H1 (cell line): ENCODE data around the gene RTL3. TPM values are rescaled to one million over a fixed set of nuclear protein-coding genes. Genes with fewer than 3 reads are reported as not detected.

Experiments used
- GTF2F1 ChIP-seq: IDR thresholded peaks from 2 replicates; pipeline ENCODE4 v1.6.1; 2012; ENCODE audit warnings: low read depth, low read length, improper control_type of control experiment, borderline replicate concordance
- KDM1A ChIP-seq: fragments of 200-600, 300-600 bp; sonication (generic); IDR thresholded peaks from 2 replicates; pipeline ENCODE4 v1.7.1; 2016; ENCODE audit warnings: mild to moderate bottlenecking, low read length, borderline replicate concordance
- SIN3A ChIP-seq, 2 experiments: IDR thresholded peaks in 1 of 2; conservative IDR thresholded peaks in 1 of 2; 2 replicates each; pipeline ENCODE4 v1.6.1; 2011 to 2012; ENCODE audit warnings: low read length in 2 of 2, improper control_type of control experiment in 1 of 2, low read depth in 1 of 2, mild to moderate bottlenecking in 1 of 2
- SIRT6 ChIP-seq: IDR thresholded peaks from one replicate; pipeline ENCODE4 v1.7.1; 2012; ENCODE audit warnings: low read length, inconsistent platforms
- SP1 ChIP-seq: IDR thresholded peaks from 2 replicates; pipeline ENCODE4 v1.6.1; 2011; ENCODE audit warnings: low read depth, low read length
- SP2 ChIP-seq: IDR thresholded peaks from 2 replicates; pipeline ENCODE4 v1.6.1; 2012; ENCODE audit warnings: mild to moderate bottlenecking, low read length, inconsistent platforms
- TBP ChIP-seq: IDR thresholded peaks from 2 replicates; pipeline ENCODE4 v1.6.1; 2011; ENCODE audit warnings: low read depth, low read length, improper control_type of control experiment
- YY1 ChIP-seq: IDR thresholded peaks from 2 replicates; pipeline ENCODE4 v1.6.1; 2011; ENCODE audit warnings: low read depth, mild to moderate bottlenecking, low read length
- ZNF274 ChIP-seq: IDR thresholded peaks from 2 replicates; pipeline ENCODE4 v1.7.0; 2012; ENCODE audit warnings: low read length, borderline replicate concordance; ENCODE audit errors: extremely low read depth
- polyA plus RNA-seq, 7 experiments: library from polyadenylated mRNA; depleted of rRNA in 3 of 7; stranded (reverse) in 5 of 7; unstranded in 2 of 7; fragments of >200 nt in 5 of 7; fragments of 200-250 nt in 2 of 7; gene quantifications; 1 replicate in 5 of 7; 2 replicates in 1 of 7; 4 replicates in 1 of 7; pipeline versions ENCODE4 v1.2.1 to v1.2.3, GENCODE V29; 2011 to 2013; ENCODE audit warnings: missing spikeins in 2 of 7, mixed read lengths in 2 of 7
- total RNA-seq: library from RNA; stranded (reverse); fragmentation: NEBNext Ultra II Directional; extraction: Animal tissue kit (Norgen Biotek cat#: 25700); gene quantifications from 2 replicates; pipeline ENCODE4 v1.2.1, GENCODE V29; 2021

RTL3 gene
- total and polyA plus RNA-seq, 2 of the 8 experiments (the other 6 are each of a cell fraction or from before 2014, with no cell fraction given): not detected

- TF ChIP-seq ZNF274 (no peak), SIN3A (conservative IDR thresholded peaks at IDR 0.05 in 1 of 2, IDR thresholded peaks at IDR 0.05 in 1 of 2; ENCODE audit: low read depth in 1 of 2, low read length in 2 of 2) (no peak), SIRT6 (no peak), TBP (no peak), KDM1A (no peak), GTF2F1 (no peak), SP1 (no peak), YY1 (no peak), SP2 (no peak)
Observed at GRCh38 chrX:78622831-78623230, 36.3 kb downstream of the RTL3 start (continued).
